AG04450 (cell line): ENCODE results near the gene TSR3. TPM values are rescaled to one million over a fixed set of nuclear protein-coding genes. Genes with fewer than 3 reads are reported as not detected.

Experiments used
- CTCF ChIA-PET: fragments of 300-600, 350-600 bp; formaldehyde crosslinking; extraction: SDS; loops from one replicate; lab custom pipeline; 2022; ENCODE audit warnings: antibody characterized with exemption, inconsistent platforms; lab: Charles Lee
- POLR2A ChIA-PET: fragments of 350-600 bp; formaldehyde crosslinking; extraction: SDS; loops from one replicate; lab custom pipeline; 2021; ENCODE audit warnings: antibody characterized with exemption, inconsistent platforms; lab: Yijun Ruan, JAX
- DNase-seq: peaks from one replicate; pipeline ENCODE4 v3.0.0-alpha.2; 2011; ENCODE audit warnings: low read depth, low spot score
- H3K27ac ChIP-seq: one replicate; pipeline ENCODE4 v1.5.1; 2012; ENCODE audit warnings: low read depth, low read length, control low read depth
- H3K27me3 ChIP-seq: one replicate; pipeline ENCODE4 v1.6.0; 2012; ENCODE audit warnings: low read length; ENCODE audit not compliant: control insufficient read depth, insufficient read depth
- H3K4me3 ChIP-seq: 2 replicates; pipeline ENCODE4 v1.5.1; 2011; ENCODE audit warnings: mild to moderate bottlenecking, low read depth, low read length, control low read depth
- H3K9me3 ChIP-seq: 2 replicates; pipeline ENCODE4 v1.5.1; 2012; ENCODE audit warnings: low read length; ENCODE audit not compliant: control insufficient read depth, insufficient read depth
- polyA plus RNA-seq: library from polyadenylated mRNA; depleted of rRNA; stranded (reverse); fragments of >200 nt; gene quantifications from 2 replicates; pipeline ENCODE4 v1.2.3, GENCODE V29; 2011
- TF ChIP-seq, protein P1 (sequence below): IDR thresholded peaks from 2 replicates; pipeline ENCODE4 v1.5.1; 2011; ENCODE audit warnings: low read depth, low read length, control low read depth, inconsistent platforms

Gene TSR3
- polyA plus RNA-seq, 1 experiment = 34.4 TPM

DNA sequence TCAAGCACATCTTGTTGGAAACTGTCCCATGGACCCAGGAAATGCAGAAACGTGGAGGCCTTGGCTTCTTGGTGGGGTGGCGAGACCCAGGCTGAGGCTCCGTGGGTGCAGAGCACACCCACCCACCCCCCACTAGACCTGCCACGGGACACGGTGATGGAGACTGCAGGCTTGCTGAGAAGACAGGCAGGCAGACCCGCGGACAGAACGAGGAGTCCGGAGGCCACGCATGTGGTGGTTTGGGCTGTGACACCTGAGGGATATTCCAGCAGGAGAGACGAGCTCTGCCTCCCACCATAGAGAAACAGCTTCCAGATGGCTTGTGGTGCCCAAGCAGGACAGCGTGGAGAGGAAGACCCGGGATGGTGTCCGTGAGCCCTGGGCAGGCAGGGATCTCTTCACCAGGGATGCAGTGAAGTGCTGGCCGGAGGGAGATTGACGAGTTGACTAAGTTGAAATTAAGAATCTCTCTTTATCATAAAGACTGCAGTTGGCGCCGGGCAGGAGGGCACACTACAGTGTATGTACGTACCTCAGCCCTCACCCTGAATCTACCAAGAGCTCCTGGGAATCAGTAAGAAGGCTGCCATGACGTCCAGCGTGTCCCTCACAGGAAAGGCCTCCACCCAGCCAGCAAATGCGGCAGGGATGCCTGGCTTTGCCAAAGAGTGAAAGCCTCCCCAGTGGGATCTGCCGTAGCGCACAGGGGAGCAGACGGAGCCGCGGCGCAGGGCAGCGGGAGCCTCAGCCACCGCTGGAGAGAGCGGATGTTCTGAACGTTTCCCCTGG lies 34.0 kb downstream of the TSR3 start:
- Histone ChIP-seq H3K27ac (no peak overlapping the region), H3K4me3 (no peak overlapping the region), H3K27me3 (no peaks in the 10 kb centered on the region), H3K9me3 (no peaks in the 10 kb centered on the region; the same call in 1 of the 2 replicates)
- CTCF ChIA-PET = no interaction called here
- POLR2A ChIA-PET = no interaction called here
- DNase-seq = no peak
- TF ChIP-seq, protein P1, sequence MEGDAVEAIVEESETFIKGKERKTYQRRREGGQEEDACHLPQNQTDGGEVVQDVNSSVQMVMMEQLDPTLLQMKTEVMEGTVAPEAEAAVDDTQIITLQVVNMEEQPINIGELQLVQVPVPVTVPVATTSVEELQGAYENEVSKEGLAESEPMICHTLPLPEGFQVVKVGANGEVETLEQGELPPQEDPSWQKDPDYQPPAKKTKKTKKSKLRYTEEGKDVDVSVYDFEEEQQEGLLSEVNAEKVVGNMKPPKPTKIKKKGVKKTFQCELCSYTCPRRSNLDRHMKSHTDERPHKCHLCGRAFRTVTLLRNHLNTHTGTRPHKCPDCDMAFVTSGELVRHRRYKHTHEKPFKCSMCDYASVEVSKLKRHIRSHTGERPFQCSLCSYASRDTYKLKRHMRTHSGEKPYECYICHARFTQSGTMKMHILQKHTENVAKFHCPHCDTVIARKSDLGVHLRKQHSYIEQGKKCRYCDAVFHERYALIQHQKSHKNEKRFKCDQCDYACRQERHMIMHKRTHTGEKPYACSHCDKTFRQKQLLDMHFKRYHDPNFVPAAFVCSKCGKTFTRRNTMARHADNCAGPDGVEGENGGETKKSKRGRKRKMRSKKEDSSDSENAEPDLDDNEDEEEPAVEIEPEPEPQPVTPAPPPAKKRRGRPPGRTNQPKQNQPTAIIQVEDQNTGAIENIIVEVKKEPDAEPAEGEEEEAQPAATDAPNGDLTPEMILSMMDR = no peak

DNA sequence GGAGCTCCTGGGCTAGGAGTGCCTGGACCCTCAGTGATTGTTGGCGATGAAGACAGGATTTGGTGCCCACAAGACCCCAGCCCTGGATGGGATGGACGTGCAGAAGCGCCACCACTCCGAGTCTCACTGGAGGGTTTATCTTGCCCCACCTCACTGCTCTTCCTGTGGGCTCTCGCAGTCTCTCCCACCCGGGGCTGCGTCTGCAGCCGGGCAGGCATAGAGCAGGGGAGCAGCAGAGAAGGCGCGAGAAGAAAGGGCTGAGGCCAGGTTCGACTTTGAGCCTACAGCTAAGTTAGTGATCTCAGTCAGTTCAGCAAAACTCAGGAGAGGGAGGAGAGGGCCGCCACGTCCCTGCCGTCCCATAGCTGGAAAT lies 35.7 kb downstream of the TSR3 start:
- TF ChIP-seq, protein P1 = no peak
- ChIA-PET CTCF (no interaction called here), POLR2A (interaction anchor here (0.6 kb wide), 1 partner anchor 10 kb away, joined by 3 read pairs; no protein-coding TSS in a partner anchor)
- Histone ChIP-seq H3K4me3 (no peak overlapping the region), H3K27ac (no peak overlapping the region), H3K9me3 (no peaks in the 10 kb centered on the region; the same call in 1 of the 2 replicates), H3K27me3 (no peaks in the 10 kb centered on the region)
- DNase-seq = no peak

DNA sequence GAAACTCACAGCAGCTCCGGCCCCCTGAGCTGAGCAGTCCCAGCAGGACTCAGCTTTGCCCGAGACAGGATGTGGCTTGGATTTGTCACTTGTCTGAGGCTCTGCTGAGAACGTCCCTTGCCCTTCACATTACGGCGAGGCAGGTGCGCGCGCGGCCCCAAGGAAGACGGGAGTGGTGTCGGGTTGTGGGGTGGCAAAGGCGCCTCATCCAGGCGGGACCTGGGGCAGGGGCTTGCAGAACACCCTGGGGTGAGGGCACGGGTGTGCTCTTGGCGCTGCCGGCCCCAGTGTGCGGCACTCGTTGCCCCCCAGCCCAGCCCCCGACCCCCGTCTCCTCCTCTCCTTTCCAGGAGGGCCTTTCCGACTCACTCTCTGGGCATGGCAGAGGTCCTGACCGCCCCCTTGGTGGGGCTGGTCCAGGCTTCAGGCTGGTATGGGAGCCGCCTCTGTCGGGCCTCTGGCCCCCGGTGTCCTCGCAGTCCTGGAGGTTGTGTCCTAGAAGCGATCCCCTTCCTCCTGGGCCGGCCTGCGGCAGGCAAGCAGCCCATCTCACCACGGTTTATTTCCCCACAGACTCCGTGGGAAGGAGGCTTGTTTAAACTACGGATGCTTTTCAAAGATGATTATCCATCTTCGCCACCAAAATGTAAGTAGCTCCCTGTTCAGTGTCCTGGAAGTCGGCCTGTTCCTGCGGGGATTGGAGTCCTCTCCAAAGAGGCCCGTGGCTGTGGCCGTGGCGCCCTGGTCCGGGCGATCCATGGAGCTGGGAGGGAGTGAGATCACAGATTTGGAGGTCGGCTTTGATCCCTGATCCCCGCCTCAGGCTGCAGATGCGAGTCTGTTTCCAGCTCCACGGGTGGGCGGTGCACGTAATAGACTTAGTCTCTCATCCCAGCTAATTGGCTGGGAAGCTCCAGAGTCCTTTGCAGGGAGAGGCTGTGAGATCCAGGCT lies 36.3 kb downstream of the TSR3 start:
- Histone ChIP-seq H3K27ac (no peak overlapping the region), H3K9me3 (no peaks in the 10 kb centered on the region; the same call in 1 of the 2 replicates), H3K4me3 (no peak overlapping the region), H3K27me3 (no peaks in the 10 kb centered on the region)
- ChIA-PET CTCF (no interaction called here), POLR2A (interaction anchor here (0.6 kb wide), 1 partner anchor 11 kb away, joined by 3 read pairs; no protein-coding TSS in a partner anchor)
- TF ChIP-seq, protein P1 = no peak
- DNase-seq = no peak

DNA sequence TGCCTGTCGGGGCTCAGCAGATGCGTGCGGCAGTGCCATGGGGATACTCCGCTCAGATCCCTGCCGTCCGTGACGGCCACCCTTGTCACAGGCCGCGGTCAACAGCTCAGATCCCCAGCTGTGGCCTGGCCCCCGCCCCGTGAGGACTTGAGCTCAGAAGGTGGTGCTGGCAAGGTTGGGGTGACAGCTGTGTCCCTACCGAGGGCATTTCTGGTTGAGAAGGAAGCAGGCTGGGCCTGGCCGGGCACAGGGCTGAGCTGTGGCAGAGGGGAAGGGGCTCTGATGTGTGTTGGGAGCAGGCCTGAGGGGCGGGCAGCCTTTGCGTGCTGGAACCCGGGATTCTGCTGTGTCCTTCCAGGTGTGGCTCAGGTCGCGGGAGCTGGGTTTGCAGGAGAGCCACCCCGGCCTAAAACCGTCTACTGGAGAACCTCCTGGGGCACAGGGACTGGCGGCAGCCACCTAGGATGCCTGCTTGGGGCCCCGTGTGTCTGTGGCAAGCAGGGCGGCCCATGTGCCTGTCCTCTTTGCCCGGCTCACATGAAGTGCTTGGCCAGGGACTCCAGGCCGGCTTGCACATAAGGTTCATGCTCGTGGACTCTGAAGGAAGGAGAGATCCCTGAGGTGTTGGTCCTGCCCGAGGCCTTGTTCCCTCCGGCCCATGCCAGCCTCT lies 37.1 kb downstream of the TSR3 start:
- DNase-seq = no peak
- H3K27me3 ChIP-seq = no peaks in the 10 kb centered on the region
- ChIA-PET CTCF (no interaction called here), POLR2A (no interaction called here)
- TF ChIP-seq, protein P1 = no peak
- no peak overlapping the region for H3K27ac ChIP-seq
- no peaks in the 10 kb centered on the region; the same call in 1 of the 2 replicates for H3K9me3 ChIP-seq
- H3K4me3 ChIP-seq = no peak overlapping the region
